K562 (cell line): Measurements from ENCODE around the gene KCNK3. TPM values are rescaled to one million over a fixed set of nuclear protein-coding genes. Genes with fewer than 3 reads are reported as not detected.

Experiments
- CBX5 ChIP-seq: IDR thresholded peaks from 2 replicates; pipeline ENCODE4 v1.6.1; 2014; ENCODE audit warnings: low read depth, borderline replicate concordance
- CGGBP1 ChIP-seq: fragments of 250-450 bp; sonication (Bioruptor Pico); IDR thresholded peaks from 2 replicates; pipeline ENCODE4 v1.9.0; 2021; ENCODE audit warnings: mild to moderate bottlenecking
- KDM1A ChIP-seq, 2 experiments: fragments of 450-650 bp; IDR thresholded peaks; 2 replicates each; pipeline ENCODE4 v1.6.1; 2016; ENCODE audit warnings: mild to moderate bottlenecking in 2 of 2
- MEF2D ChIP-seq: conservative IDR thresholded peaks from 2 replicates; pipeline ENCODE4 v1.6.1; 2016; ENCODE audit warnings: low read depth, missing genetic modification characterization, missing compliant biosample characterization
- RBM25 ChIP-seq: fragments of 200-400 bp; formaldehyde crosslinking; IDR thresholded peaks from 2 replicates; pipeline ENCODE4 v1.6.1; 2018; ENCODE audit warnings: low read length, low read depth, moderate library complexity; ENCODE audit not compliant: severe bottlenecking
- SMARCA5 ChIP-seq: fragments of 450-650 bp; IDR thresholded peaks from 2 replicates; pipeline ENCODE4 v1.6.1; 2016
- ZBTB11 ChIP-seq, 3 experiments: fragments of 200-800 bp in 1 of 3; fragments of 250-450 bp in 1 of 3; fragments of 450-650 bp in 1 of 3; sonication (Bioruptor Pico) in 1 of 3; sonication (Bioruptor generic) in 1 of 3; formaldehyde crosslinking in 1 of 3; IDR thresholded peaks; 2 replicates each; pipeline versions ENCODE4 v1.6.1 to v1.8.0; 2016 to 2022; ENCODE audit warnings: mild to moderate bottlenecking in 2 of 3, missing genetic modification characterization in 2 of 3, missing compliant biosample characterization in 1 of 3, moderate library complexity in 1 of 3
- ZNF274 ChIP-seq: IDR thresholded peaks from 2 replicates; pipeline ENCODE4 v1.6.1; 2011; ENCODE audit warnings: low read depth, mild to moderate bottlenecking, low read length, moderate library complexity, borderline replicate concordance
- ZNF445 ChIP-seq: fragments of 250-450 bp; sonication (Bioruptor Pico); IDR thresholded peaks from 2 replicates; pipeline ENCODE4 v1.4.0; 2020; ENCODE audit warnings: low read depth, mild to moderate bottlenecking, moderate library complexity
- ZNF584 ChIP-seq: fragments of 200-800 bp; sonication (Bioruptor generic); IDR thresholded peaks from 2 replicates; pipeline ENCODE4 v1.6.1; 2016; ENCODE audit warnings: low read depth, mild to moderate bottlenecking, missing genetic modification characterization, missing compliant biosample characterization
- polyA plus RNA-seq, 8 experiments: library from polyadenylated mRNA; depleted of rRNA in 4 of 8; stranded (reverse) in 5 of 8; unstranded in 3 of 8; fragments of >200 nt; fragmentation: Nextera tagmentation in 2 of 8; fragmentation: Illumina TruSeq in 1 of 8; extraction: Ambion mirVana in 2 of 8; extraction: Trizol in 1 of 8; gene quantifications; 2 replicates each; pipeline versions ENCODE4 v1.2.1 to v1.2.3, GENCODE V29; 2011 to 2014; ENCODE audit warnings: inconsistent platforms in 1 of 8, missing spikeins in 1 of 8
- total RNA-seq, 7 experiments: library from RNA; depleted of rRNA in 6 of 7; stranded (reverse); fragments of >200 nt in 6 of 7; fragmentation: Illumina TruSeq in 2 of 7; extraction: Trizol in 2 of 7; gene quantifications; 2 replicates each; pipeline versions ENCODE4 v1.2.1 to v1.2.3, GENCODE V29; 2011 to 2021; ENCODE audit warnings: low replicate concordance in 1 of 7

Gene KCNK3
- total and polyA plus RNA-seq, 9 of the 15 experiments (the other 6 are each of a cell fraction or from before 2014, with no cell fraction given): 0.01 to 0.20 (median 0.07) TPM; not detected in 5

- TF ChIP-seq ZBTB11 (CRISPR knock-in tag; IDR thresholded peaks at IDR 0.05) (no peak), ZNF445 (CRISPR knock-in tag) (no peak), MEF2D (no peak), SMARCA5 (0 out of 2 replicates have a peak, but pooled peaks have one; percentile 61), CGGBP1 (no peak), ZNF584 (CRISPR knock-in tag) (no peak), CBX5 (no peak), KDM1A (IDR thresholded peaks at IDR 0.05) (peak in 1 of 2 experiments; percentile 6; a peak in 1 of 4 replicates), ZNF274 (no peak), RBM25 (peak; percentile 81)
These were observed 33.7 kb downstream of the KCNK3 start (continued) for GRCh38 chr2:26726228-26726627.
